ENCODE results near the gene NXF1. TPM values are rescaled to one million over a fixed set of nuclear protein-coding genes. Genes with fewer than 3 reads are reported as not detected.

The NXF1 gene
- total and polyA plus RNA-seq, 2 of the 13 experiments (the other 11 are each of a cell fraction or from before 2014, with no cell fraction given), result 30.4 to 30.9 TPM

- TF ChIP-seq, protein P1, sequence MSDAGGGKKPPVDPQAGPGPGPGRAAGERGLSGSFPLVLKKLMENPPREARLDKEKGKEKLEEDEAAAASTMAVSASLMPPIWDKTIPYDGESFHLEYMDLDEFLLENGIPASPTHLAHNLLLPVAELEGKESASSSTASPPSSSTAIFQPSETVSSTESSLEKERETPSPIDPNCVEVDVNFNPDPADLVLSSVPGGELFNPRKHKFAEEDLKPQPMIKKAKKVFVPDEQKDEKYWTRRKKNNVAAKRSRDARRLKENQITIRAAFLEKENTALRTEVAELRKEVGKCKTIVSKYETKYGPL (CRISPR knock-in tag; IDR thresholded peaks at IDR 0.05), result 0 out of 2 replicates have a peak, but pooled peaks have one; percentile 48
- 0 out of 2 replicates have a peak, but pooled peaks have one; percentile 13 for TF ChIP-seq HNF1A (IDR thresholded peaks at IDR 0.05; ENCODE audit: low read depth)
- no peak for TF ChIP-seq HNF1A (CRISPR knock-in tag; IDR thresholded peaks at IDR 0.05; ENCODE audit: borderline replicate concordance)
- TF ChIP-seq ZFP62 (CRISPR knock-in tag; IDR thresholded peaks at IDR 0.05), result no peak
- TF ChIP-seq MIER3 (CRISPR knock-in tag; IDR thresholded peaks at IDR 0.05; ENCODE audit: borderline replicate concordance), result no peak
- no peak for TF ChIP-seq HNF4G (IDR thresholded peaks at IDR 0.05; ENCODE audit: borderline replicate concordance, low read depth, low read length)
- TF ChIP-seq HNF4G (CRISPR knock-in tag; IDR thresholded peaks at IDR 0.05; ENCODE audit: borderline replicate concordance, low read depth), result 0 out of 2 replicates have a peak, but pooled peaks have one; percentile 20
- TF ChIP-seq ZNF761 (CRISPR knock-in tag; conservative IDR thresholded peaks at IDR 0.05), result peak; percentile 52; the same call in 1 of the 2 replicates
- TF ChIP-seq, protein P2, sequence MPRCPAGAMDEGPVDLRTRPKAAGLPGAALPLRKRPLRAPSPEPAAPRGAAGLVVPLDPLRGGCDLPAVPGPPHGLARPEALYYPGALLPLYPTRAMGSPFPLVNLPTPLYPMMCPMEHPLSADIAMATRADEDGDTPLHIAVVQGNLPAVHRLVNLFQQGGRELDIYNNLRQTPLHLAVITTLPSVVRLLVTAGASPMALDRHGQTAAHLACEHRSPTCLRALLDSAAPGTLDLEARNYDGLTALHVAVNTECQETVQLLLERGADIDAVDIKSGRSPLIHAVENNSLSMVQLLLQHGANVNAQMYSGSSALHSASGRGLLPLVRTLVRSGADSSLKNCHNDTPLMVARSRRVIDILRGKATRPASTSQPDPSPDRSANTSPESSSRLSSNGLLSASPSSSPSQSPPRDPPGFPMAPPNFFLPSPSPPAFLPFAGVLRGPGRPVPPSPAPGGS (CRISPR knock-in tag; IDR thresholded peaks at IDR 0.05), result peak; percentile 54; the same call in 1 of the 2 replicates
- 0 out of 2 replicates have a peak, but pooled peaks have one; percentile 48 for TF ChIP-seq GTF3A (CRISPR knock-in tag; conservative IDR thresholded peaks at IDR 0.05)
- TF ChIP-seq ZNF496 (CRISPR knock-in tag; IDR thresholded peaks at IDR 0.05; ENCODE audit: insufficient replicate concordance), result no peak
- TF ChIP-seq ZNF709 (CRISPR knock-in tag; IDR thresholded peaks at IDR 0.05), result peak; percentile 69; the same call in 1 of the 2 replicates
- TF ChIP-seq, protein P3, sequence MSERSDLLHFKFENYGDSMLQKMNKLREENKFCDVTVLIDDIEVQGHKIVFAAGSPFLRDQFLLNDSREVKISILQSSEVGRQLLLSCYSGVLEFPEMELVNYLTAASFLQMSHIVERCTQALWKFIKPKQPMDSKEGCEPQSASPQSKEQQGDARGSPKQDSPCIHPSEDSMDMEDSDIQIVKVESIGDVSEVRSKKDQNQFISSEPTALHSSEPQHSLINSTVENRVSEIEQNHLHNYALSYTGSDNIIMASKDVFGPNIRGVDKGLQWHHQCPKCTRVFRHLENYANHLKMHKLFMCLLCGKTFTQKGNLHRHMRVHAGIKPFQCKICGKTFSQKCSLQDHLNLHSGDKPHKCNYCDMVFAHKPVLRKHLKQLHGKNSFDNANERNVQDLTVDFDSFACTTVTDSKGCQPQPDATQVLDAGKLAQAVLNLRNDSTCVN (CRISPR knock-in tag; IDR thresholded peaks at IDR 0.05; ENCODE audit: borderline replicate concordance), result no peak
- peak; percentile 63; the same call in 1 of the 2 replicates for TF ChIP-seq IRF2 (CRISPR knock-in tag; IDR thresholded peaks at IDR 0.05)
- TF ChIP-seq MYPOP (CRISPR knock-in tag; IDR thresholded peaks at IDR 0.05), result peak; percentile 44; the same call in 1 of the 2 replicates
- peak; percentile 77 for TF ChIP-seq GMEB1 (CRISPR knock-in tag; IDR thresholded peaks at IDR 0.05; ENCODE audit: borderline replicate concordance)
- peak; percentile 29; the same call in 1 of the 2 replicates for TF ChIP-seq ZNF205 (CRISPR knock-in tag; IDR thresholded peaks at IDR 0.05)
Measured at GRCh38 chr11:62831520-62832335, 26.5 kb upstream of the NXF1 start, which contains the start of gene STX5 (continued).
